MCF 10A (cell line): ENCODE data around the gene NPTXR. TPM values are rescaled to one million over a fixed set of nuclear protein-coding genes. Genes with fewer than 3 reads are reported as not detected.

Experiments
- BruUV-seq: library from RNA; stranded (reverse); fragments of 400-500 nt; replicated peaks from 2 replicates; lab custom pipeline; 2021; lab: Mats Ljungman, UMichigan
- CTCF ChIA-PET: fragments of 300-600 bp; sonication (Branson Sonifier 250); formaldehyde crosslinking; extraction: SDS; loops from one replicate; lab custom pipeline; 2021; ENCODE audit warnings: antibody characterized with exemption, inconsistent platforms; lab: Yijun Ruan, JAX
- POLR2A ChIA-PET: fragments of 300-600, 350-650 bp; sonication (Branson Sonifier 250); formaldehyde crosslinking; extraction: SDS; loops from one replicate; lab custom pipeline; 2020; ENCODE audit warnings: antibody characterized with exemption, inconsistent platforms; lab: Yijun Ruan, JAX
- DNase-seq: peaks from one replicate; pipeline ENCODE4 v3.0.0-alpha.2; 2018; ENCODE audit not compliant: unreplicated experiment
- H3K27ac Mint-ChIP-seq: one replicate; pipeline ENCODE4 v1.8.0; 2022; ENCODE audit warnings: mild to moderate bottlenecking, low read depth, mixed read lengths; ENCODE audit not compliant: unreplicated experiment
- H3K27me3 Mint-ChIP-seq: one replicate; pipeline ENCODE4 v1.8.0; 2022; ENCODE audit warnings: mixed read lengths; ENCODE audit not compliant: insufficient read depth, unreplicated experiment
- H3K36me3 Mint-ChIP-seq: one replicate; pipeline ENCODE4 v1.8.0; 2022; ENCODE audit warnings: mild to moderate bottlenecking, moderate library complexity, mixed read lengths; ENCODE audit not compliant: insufficient read depth, unreplicated experiment
- H3K4me1 Mint-ChIP-seq: one replicate; pipeline ENCODE4 v1.8.0; 2022; ENCODE audit warnings: mixed read lengths; ENCODE audit not compliant: insufficient read depth, unreplicated experiment
- H3K4me3 Mint-ChIP-seq: one replicate; pipeline ENCODE4 v1.8.0; 2022; ENCODE audit warnings: mild to moderate bottlenecking, moderate library complexity, mixed read lengths; ENCODE audit not compliant: unreplicated experiment
- H3K9me3 Mint-ChIP-seq: one replicate; pipeline ENCODE4 v1.8.0; 2022; ENCODE audit warnings: mixed read lengths; ENCODE audit not compliant: unreplicated experiment
- intact Hi-C: fragments of 100-400 bp; cut with micrococcal nuclease; formaldehyde crosslinking; loops from 2 replicates; pipeline ENCODE4 v1.14.1; 2022
- total RNA-seq: library from RNA; stranded (reverse); gene quantifications from 2 replicates; pipeline ENCODE4 v1.2.3, GENCODE V29; 2022
- TF ChIP-seq, protein P1 (sequence below): fragments of 200-600 bp; IDR thresholded peaks from one replicate; pipeline ENCODE4 v1.8.0; 2022; ENCODE audit warnings: antibody characterized with exemption, mild to moderate bottlenecking; ENCODE audit not compliant: unreplicated experiment

NPTXR gene
- total RNA-seq, 1 experiment from 2014 or later, result 0.93 TPM

DNA sequence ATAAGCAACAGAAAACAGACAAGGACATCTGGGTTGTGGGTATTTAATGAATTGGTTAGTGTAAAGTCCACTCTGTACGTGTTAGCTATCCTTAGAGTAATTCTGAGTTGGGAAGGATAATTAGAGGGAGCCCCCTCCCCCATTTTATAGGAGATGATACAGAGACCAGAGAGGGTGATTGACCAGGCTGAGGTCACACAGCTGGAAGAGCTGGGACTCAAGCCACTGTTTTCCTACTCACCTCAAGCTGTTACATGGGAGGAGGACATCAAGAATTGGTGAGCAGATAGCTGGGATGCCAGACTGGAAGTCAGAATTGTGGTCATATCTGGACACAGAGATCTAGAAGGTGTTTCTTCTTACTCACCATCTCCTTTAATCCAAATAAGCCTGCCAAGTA lies 8.7 kb upstream of the NPTXR start:
- H3K4me3 Mint-ChIP-seq, result no peak overlapping the region
- peaks cover 21% of the 10 kb centered on the region for H3K27me3 Mint-ChIP-seq
- intact Hi-C loops, result no loop called here
- peaks cover 7% of the 10 kb centered on the region for H3K4me1 Mint-ChIP-seq
- no peak for DNase-seq
- TF ChIP-seq, protein P1, sequence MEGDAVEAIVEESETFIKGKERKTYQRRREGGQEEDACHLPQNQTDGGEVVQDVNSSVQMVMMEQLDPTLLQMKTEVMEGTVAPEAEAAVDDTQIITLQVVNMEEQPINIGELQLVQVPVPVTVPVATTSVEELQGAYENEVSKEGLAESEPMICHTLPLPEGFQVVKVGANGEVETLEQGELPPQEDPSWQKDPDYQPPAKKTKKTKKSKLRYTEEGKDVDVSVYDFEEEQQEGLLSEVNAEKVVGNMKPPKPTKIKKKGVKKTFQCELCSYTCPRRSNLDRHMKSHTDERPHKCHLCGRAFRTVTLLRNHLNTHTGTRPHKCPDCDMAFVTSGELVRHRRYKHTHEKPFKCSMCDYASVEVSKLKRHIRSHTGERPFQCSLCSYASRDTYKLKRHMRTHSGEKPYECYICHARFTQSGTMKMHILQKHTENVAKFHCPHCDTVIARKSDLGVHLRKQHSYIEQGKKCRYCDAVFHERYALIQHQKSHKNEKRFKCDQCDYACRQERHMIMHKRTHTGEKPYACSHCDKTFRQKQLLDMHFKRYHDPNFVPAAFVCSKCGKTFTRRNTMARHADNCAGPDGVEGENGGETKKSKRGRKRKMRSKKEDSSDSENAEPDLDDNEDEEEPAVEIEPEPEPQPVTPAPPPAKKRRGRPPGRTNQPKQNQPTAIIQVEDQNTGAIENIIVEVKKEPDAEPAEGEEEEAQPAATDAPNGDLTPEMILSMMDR, result no peak
- BruUV-seq, result no TSS peak
- ChIA-PET CTCF (interaction anchor here (2.6 kb wide), 1 partner anchor 17 kb away, joined by 13 read pairs; no protein-coding TSS in a partner anchor), POLR2A (interaction anchor here (0.7 to 1.3 kb wide), 3 partner anchors 9 to 84 kb away, joined by 3 to 4 read pairs (median 3); no protein-coding TSS in a partner anchor)
- H3K36me3 Mint-ChIP-seq, result no peaks in the 10 kb centered on the region
- H3K27ac Mint-ChIP-seq, result no peak overlapping the region
- H3K9me3 Mint-ChIP-seq, result no peaks in the 10 kb centered on the region

DNA sequence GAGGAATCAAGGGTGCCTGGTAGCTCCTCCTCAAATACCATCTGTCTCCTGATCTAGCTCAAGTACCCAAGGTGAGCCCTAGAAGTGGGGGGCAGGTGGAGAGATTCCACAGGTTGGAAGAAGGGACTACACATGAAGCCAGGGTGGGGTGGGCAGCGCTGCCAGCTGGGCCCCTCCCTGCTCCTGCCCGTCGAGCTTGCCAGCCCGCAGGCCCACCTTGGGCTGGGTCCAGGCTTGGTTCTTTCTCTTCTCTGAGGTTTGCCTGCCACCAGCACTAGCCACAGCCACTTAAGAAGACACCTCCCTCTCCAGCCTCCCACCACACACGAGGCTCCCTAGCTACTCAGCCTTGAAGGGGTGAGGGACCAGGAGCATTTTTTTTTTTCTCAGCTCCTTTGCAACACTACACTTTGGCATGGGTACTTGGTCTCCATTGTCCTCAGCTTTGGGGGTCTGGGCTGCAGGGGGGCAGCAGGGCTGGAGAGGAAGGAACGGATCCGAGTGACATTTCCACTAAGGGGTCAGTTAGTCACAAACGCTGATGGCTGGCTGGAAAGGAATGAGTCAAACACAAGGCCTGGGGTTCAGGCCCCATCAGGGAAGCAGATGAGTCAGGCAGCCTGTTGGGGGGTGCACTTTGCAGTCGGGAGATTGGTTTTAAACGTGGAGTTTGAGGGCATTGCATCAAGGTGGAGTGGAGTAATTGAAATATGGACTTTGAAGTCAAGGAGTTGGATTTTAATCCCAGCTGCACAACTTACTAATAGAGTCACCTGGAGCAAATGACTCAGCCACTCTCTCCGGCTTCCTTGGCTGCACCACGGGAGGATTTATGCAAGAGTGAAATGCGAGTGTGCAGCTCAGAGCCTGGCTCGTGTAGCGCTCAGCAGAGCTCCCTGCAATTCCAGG lies 7.4 kb upstream of the NPTXR start:
- Mint-ChIP-seq H3K4me1 (peaks cover 7% of the 10 kb centered on the region), H3K9me3 (no peaks in the 10 kb centered on the region), H3K4me3 (no peak overlapping the region), H3K27me3 (peaks cover 34% of the 10 kb centered on the region), H3K36me3 (peaks cover 4% of the 10 kb centered on the region), H3K27ac (no peak overlapping the region)
- intact Hi-C loops, result no loop called here
- DNase-seq, result peak; percentile 70
- TF ChIP-seq, protein P1, result no peak
- CTCF ChIA-PET, result interaction anchor here (0.7 to 2.6 kb wide), 6 partner anchors 18 to 124 kb away, joined by 3 to 15 read pairs (median 4); partner anchors contain the start of gene CBX6
- BruUV-seq, result no TSS peak
- POLR2A ChIA-PET, result interaction anchor here (0.9 to 1.3 kb wide), 2 partner anchors 8 to 82 kb away, joined by 3 to 4 read pairs; no protein-coding TSS in a partner anchor

DNA sequence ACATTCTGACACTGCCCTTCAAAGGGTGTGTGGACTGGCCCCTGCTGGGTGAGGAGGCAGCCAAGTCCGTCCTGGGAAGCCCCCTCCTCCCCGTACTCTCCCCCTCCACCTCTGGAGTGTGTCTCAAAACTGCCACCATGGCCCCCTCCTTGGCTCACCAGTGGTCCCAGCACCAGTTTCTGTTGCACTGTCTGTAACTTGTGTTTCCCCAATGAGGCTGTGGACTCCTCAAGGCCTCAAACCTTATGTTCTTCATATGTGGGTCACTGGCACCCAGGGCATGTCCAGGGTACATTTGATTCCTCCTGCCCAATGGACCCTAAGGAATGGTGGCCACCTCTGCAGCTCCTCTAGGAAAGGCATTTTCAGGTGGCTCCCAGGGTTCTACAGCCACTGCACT lies 6.6 kb upstream of the NPTXR start:
- CTCF ChIA-PET, result interaction anchor here (0.7 to 2.2 kb wide), 4 partner anchors 17 to 123 kb away, joined by 3 to 15 read pairs (median 4); partner anchors contain the start of gene CBX6
- H3K27me3 Mint-ChIP-seq, result peaks cover 34% of the 10 kb centered on the region
- H3K36me3 Mint-ChIP-seq, result peaks cover 4% of the 10 kb centered on the region
- peaks cover 7% of the 10 kb centered on the region for H3K4me1 Mint-ChIP-seq
- no peak overlapping the region for H3K27ac Mint-ChIP-seq
- TF ChIP-seq, protein P1, result no peak
- no peak for DNase-seq
- POLR2A ChIA-PET, result no interaction called here
- no peaks in the 10 kb centered on the region for H3K9me3 Mint-ChIP-seq
- no peak overlapping the region for H3K4me3 Mint-ChIP-seq
- intact Hi-C loops, result no loop called here
- no TSS peak for BruUV-seq

DNA sequence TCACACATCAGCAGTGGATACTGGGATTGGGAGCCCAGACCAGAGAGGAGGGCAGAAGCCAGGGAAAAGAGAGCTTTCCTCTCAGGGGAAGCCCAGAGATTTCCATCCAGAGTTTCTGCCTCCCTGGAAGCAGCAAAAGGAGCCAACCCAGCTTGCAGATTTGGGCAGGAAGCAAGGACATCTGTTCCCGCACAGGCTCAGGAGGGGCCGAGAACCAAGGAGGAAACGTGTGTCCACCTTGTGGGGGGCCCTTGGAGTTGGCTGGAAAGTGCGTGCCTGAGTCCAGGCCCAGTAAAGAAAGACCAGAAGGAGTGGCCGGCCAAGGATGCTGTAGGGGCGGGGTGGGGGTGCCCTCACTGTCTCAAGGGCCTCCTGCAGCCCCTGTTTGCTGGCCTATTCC lies 6.0 kb upstream of the NPTXR start:
- H3K4me1 Mint-ChIP-seq, result peaks cover 7% of the 10 kb centered on the region
- CTCF ChIA-PET, result interaction anchor here (0.5 to 2.2 kb wide), 3 partner anchors 21 to 543 kb away, joined by 3 to 15 read pairs (median 6); partner anchors contain the start of gene CBX6

More for the DNA sequence above, 6.0 kb upstream of the NPTXR start:
- TF ChIP-seq, protein P1, result no peak
- BruUV-seq, result no TSS peak
- Mint-ChIP-seq H3K27ac (no peak overlapping the region), H3K9me3 (no peaks in the 10 kb centered on the region), H3K36me3 (peaks cover 4% of the 10 kb centered on the region), H3K4me3 (no peak overlapping the region), H3K27me3 (peaks cover 35% of the 10 kb centered on the region)
- DNase-seq, result no peak
- POLR2A ChIA-PET, result no interaction called here
- intact Hi-C loops, result no loop called here
